ENCODE results near the gene CSTF1.

Gene CSTF1

GRCh38 chr20:56392132-56392880 lies at the start of gene CSTF1, which contains the start of gene AURKA:
CSTF1 (plus strand) TSS chr20:56392645; CDS start chr20:56395553, 2,908 bp downstream.
AURKA (minus strand) TSS chr20:56392215; CDS start chr20:56388197, 4,018 bp downstream.
- DNase-seq = peak; percentile 100

- DNase-seq = no peak
These were observed 49.7 kb upstream of the CSTF1 start for GRCh38 chr20:56342783-56343182.

GRCh38 chr20:56343861-56344381 lies 48.5 kb upstream of the CSTF1 start:
- peak; percentile 25 for DNase-seq

- DNase-seq = no peak
These were observed 46.5 kb upstream of the CSTF1 start for GRCh38 chr20:56345911-56346310.

DNA sequence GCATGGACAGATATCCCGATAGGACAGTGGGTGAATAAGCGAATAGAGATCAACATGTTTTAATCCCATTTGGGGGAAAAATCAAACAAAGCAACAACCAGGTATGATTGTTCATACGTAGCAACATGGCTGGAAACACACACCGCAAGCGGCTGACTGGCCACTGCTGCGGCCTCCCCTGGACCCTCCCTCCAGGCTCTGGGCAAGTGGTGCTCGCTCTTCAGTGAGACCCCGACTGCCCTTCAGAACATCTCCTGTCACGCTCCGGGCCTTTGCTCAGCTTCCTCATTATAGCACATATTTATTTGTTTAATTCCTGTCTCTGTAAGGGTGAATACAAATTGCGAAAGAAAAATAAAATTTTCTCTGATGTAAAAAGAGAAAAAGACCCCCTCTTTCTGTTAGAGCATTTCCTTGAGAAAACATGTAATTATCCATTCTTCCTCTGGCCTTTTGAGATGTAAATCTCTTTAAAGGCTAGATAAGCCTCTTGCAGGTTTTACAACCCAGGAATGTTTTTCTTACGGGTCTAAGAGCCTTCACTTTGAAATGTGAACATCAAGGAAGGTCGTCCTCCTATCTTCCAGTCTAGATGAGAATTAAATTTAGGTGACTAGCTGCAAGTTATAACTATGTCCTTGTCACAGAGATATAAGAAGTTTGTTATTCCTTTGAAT lies 44.7 kb upstream of the CSTF1 start:
- no peak for DNase-seq

GRCh38 chr20:56348305-56348693 lies 44.1 kb upstream of the CSTF1 start:
- DNase-seq = no peak

DNA sequence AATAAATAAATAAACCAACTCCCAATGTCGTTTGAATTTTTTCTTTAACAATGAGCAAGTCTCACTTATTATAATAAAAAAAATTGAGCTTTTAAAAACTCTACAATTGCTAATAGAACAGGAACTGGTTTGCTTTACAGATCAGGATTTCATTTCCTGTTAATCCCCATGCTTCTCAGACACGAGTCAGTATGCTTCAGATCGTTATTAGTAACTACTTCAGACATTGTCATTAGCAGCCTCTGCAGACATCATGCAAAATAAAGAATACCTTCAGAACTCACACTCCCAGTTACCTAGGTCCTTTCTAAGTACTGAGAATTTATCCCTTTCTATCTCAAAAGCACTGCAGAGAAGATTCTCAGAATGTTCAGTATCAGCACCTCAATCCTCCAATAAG lies 43.7 kb upstream of the CSTF1 start:
- no peak for DNase-seq

DNA sequence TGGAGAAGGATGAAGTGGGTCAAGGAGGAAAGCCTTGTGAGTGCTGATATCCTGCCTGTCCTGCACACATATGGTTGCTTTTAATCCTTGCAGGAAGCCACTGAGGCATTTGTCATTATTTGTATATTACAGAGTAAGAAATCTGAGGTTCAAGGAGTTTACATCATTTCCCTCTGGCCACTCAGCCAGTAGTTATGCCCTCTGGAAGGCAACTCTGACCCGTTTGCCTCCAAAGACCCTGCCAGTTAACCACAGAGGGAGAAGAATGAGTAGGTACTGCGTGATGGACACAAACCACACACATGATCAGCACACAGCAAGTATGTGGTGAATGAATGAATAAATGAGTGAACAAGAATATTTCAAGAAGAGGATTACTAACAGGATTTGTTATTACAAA lies 41.6 kb upstream of the CSTF1 start:
- no peak for DNase-seq

DNA sequence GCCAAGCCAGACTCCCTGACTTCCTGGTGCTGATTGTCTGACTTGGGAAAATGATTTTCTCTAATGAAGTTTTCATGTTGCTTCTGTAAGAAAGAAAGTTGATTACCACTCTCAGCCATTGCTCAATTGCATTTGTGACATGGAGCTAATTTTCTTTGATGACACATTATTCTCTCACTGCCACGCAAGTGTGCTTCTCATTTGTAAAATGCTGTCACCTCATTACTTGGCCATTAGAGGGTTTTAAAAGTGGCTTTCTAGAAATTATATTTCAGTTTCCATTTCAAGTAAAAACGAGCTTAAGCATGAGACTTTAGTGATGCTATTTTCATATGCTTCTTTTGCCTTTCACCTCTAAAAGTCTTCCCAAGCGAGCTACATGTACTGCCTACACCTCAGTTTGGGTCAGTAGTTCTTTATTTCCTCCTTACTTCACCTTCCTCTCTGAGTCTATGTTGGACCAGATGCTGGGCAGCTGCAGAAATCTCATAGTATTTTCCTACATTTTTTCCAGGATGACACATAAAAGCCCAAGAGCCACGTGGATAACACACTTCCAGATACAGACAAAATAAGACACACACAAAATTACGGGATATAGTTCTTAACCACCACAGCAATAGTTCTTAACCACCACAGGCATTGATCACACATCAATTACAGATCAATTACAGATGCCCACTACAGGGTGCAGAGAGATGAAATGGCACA lies 39.9 kb upstream of the CSTF1 start:
- DNase-seq = no peak

DNA sequence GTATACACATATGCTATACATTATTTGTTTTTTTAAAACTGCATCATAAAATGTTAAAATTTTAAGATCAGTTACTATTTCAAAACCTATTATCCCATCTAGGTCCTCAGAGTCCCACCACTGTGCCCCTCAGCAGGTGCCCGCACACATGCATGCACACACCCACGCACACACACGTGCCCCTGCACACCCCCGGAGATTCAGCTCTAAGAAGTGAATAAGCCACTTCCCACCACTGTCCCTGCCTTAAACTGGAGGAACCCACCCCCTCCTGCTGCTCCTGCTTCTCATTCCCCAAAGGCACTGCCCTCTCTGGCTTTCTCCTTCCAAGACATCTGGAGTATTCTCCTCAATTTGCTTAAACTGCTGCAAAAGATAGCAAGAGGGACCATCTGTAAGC lies 39.1 kb upstream of the CSTF1 start:
- no peak for DNase-seq

GRCh38 chr20:56358070-56358469 lies 34.4 kb upstream of the CSTF1 start:
- DNase-seq = no peak

- peak; percentile 89 for DNase-seq
These were observed 33.7 kb upstream of the CSTF1 start, which contains the start of gene FAM210B for GRCh38 chr20:56358600-56359211. FAM210B (plus strand) TSS chr20:56358974; CDS start chr20:56359006, 32 bp downstream.

GRCh38 chr20:56359212-56360132 lies 33.0 kb upstream of the CSTF1 start:
- DNase-seq = peak; percentile 5

- no peak for DNase-seq
These were observed 32.1 kb upstream of the CSTF1 start for GRCh38 chr20:56360133-56360907.

- DNase-seq = no peak
These were observed 31.6 kb upstream of the CSTF1 start for GRCh38 chr20:56360908-56361205.

- DNase-seq = no peak
These were observed 30.5 kb upstream of the CSTF1 start for GRCh38 chr20:56361900-56362299.

DNA sequence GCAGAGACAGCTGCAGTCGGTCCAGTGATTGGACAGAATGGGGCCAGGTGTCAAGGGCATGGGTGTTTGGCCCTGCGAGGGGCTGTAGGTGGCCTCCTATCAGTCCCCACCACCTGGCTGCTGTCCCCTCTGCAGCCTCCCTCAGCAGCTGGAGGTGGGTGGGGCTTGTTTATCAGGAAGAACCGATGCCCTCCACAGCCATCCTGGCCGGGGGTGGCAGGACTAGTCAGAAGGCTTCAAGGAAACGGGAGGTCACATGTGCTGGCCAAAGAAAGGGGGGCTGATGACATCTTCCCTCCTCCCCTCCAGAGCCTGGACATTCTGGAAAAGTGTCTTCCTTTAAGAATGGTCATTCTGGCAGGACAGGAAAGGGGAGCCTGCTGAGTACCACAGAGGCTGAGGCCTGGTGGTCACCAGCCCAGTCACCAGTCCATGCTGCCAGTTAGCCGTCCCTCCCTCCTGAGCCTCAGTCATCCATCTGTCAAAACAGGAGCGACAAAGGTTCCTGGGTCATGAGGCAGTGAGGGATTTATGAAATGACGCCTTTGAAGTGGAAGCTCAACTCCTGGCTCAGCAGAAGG lies 29.5 kb upstream of the CSTF1 start:
- no peak for DNase-seq

- no peak for DNase-seq
These were observed 29.0 kb upstream of the CSTF1 start for GRCh38 chr20:56363491-56363890.

GRCh38 chr20:56368351-56369134 lies 23.9 kb upstream of the CSTF1 start:
- no peak for DNase-seq

GRCh38 chr20:56369179-56369578 lies 23.3 kb upstream of the CSTF1 start:
- DNase-seq = no peak
